Caco-2 (cell line): Measurements from ENCODE around the gene BPIFA1. TPM values are rescaled to one million over a fixed set of nuclear protein-coding genes. Genes with fewer than 3 reads are reported as not detected.
A peak's percentile ranks its signal among the peaks of the same experiment; 100 is the strongest.

Source experiments
- BruUV-seq: library from RNA; stranded (reverse); fragments of 400-500 nt; replicated peaks from 2 replicates; lab custom pipeline; 2021; lab: Mats Ljungman, UMichigan
- CTCF ChIA-PET: fragments of 300-600 bp; sonication (Branson Sonifier 250); formaldehyde crosslinking; loops from one replicate; lab custom pipeline; 2022; ENCODE audit warnings: antibody characterized with exemption; lab: Charles Lee
- POLR2A ChIA-PET: fragments of 300-600 bp; sonication (Branson Sonifier 250); formaldehyde crosslinking; loops from one replicate; lab custom pipeline; 2022; ENCODE audit warnings: antibody characterized with exemption; lab: Charles Lee
- DNase-seq, 2 experiments: peaks; one replicate each; pipeline versions ENCODE4 v3.0.0 to v3.0.0-alpha.2; 2020 to 2022
- H3K27me3 ChIP-seq: replicated peaks from 2 replicates; pipeline ENCODE4 v1.6.0; 2011; ENCODE audit warnings: low read length; ENCODE audit not compliant: control insufficient read depth, insufficient read depth
- H3K36me3 ChIP-seq: 2 replicates; pipeline ENCODE4 v1.5.1; 2011; ENCODE audit warnings: low read length; ENCODE audit not compliant: control insufficient read depth, insufficient read depth
- H3K4me1 ChIP-seq: fragments of 250-450 bp; sonication (Bioruptor Pico); 2 replicates; pipeline ENCODE4 v1.5.1; 2020; ENCODE audit warnings: mild to moderate bottlenecking
- H3K4me3 ChIP-seq: 2 replicates; pipeline ENCODE4 v1.5.1; 2011; ENCODE audit warnings: low read depth, mild to moderate bottlenecking, control low read depth, low read length
- H3K9me3 ChIP-seq: fragments of 250-450 bp; sonication (Bioruptor Pico); 2 replicates; pipeline ENCODE4 v1.5.1; 2020; ENCODE audit warnings: mild to moderate bottlenecking, moderate library complexity
- H3K27ac Mint-ChIP-seq: one replicate; pipeline ENCODE4 v1.8.0; 2022; ENCODE audit warnings: mixed read lengths; ENCODE audit not compliant: unreplicated experiment
- H3K27me3 Mint-ChIP-seq: one replicate; pipeline ENCODE4 v1.8.0; 2022; ENCODE audit warnings: mixed read lengths; ENCODE audit not compliant: insufficient read depth, unreplicated experiment
- H3K36me3 Mint-ChIP-seq: one replicate; pipeline ENCODE4 v1.8.0; 2022; ENCODE audit warnings: mild to moderate bottlenecking, mixed read lengths; ENCODE audit not compliant: insufficient read depth, unreplicated experiment
- H3K4me1 Mint-ChIP-seq: one replicate; pipeline ENCODE4 v1.8.0; 2022; ENCODE audit warnings: low read depth, mixed read lengths; ENCODE audit not compliant: unreplicated experiment
- H3K4me3 Mint-ChIP-seq: one replicate; pipeline ENCODE4 v1.8.0; 2022; ENCODE audit warnings: mild to moderate bottlenecking, moderate library complexity, mixed read lengths; ENCODE audit not compliant: unreplicated experiment
- H3K9me3 Mint-ChIP-seq: one replicate; pipeline ENCODE4 v1.8.0; 2022; ENCODE audit warnings: mixed read lengths; ENCODE audit not compliant: unreplicated experiment
- intact Hi-C: fragments of 100-400 bp; cut with micrococcal nuclease; formaldehyde crosslinking; loops from one replicate; pipeline ENCODE4 v1.10.0; 2022; ENCODE audit not compliant: unreplicated experiment
- total RNA-seq: library from RNA; stranded (reverse); gene quantifications from 2 replicates; pipeline ENCODE4 v1.2.3, GENCODE V29; 2022
- TF ChIP-seq, protein P1 (sequence below), 2 experiments: fragments of 200-600 bp in 1 of 2; IDR thresholded peaks; 1 replicate in 1 of 2; 2 replicates in 1 of 2; pipeline versions ENCODE4 v1.5.1 to v1.8.0; 2011 to 2022; ENCODE audit warnings: antibody characterized with exemption in 1 of 2, control low read depth in 1 of 2, inconsistent platforms in 1 of 2, low read depth in 1 of 2, low read length in 1 of 2, mild to moderate bottlenecking in 1 of 2, moderate library complexity in 1 of 2; ENCODE audit not compliant: insufficient read depth in 1 of 2, severe bottlenecking in 1 of 2, unreplicated experiment in 1 of 2

The BPIFA1 gene
- total RNA-seq, 1 experiment from 2014 or later = not detected

DNA sequence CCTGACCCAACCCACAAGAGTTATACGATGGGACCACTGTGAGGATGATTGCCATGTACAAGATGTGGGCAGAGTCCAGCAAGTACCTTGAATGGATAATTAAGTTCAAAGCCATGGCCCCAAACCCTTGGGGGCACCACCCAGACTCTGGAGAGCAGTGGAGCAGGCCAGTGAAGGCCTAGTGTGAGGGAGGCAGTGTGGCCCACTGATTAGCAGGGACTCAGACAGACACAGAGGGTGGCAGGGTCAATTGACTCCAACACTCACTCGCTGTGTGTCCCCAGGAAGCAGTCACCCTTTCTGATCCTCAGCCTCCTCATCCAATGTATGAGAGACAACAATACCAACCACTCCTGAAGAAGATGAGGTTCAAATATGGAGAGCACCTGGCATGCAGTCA lies 1.7 kb upstream of the BPIFA1 start:
- TF ChIP-seq, protein P1, sequence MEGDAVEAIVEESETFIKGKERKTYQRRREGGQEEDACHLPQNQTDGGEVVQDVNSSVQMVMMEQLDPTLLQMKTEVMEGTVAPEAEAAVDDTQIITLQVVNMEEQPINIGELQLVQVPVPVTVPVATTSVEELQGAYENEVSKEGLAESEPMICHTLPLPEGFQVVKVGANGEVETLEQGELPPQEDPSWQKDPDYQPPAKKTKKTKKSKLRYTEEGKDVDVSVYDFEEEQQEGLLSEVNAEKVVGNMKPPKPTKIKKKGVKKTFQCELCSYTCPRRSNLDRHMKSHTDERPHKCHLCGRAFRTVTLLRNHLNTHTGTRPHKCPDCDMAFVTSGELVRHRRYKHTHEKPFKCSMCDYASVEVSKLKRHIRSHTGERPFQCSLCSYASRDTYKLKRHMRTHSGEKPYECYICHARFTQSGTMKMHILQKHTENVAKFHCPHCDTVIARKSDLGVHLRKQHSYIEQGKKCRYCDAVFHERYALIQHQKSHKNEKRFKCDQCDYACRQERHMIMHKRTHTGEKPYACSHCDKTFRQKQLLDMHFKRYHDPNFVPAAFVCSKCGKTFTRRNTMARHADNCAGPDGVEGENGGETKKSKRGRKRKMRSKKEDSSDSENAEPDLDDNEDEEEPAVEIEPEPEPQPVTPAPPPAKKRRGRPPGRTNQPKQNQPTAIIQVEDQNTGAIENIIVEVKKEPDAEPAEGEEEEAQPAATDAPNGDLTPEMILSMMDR (IDR thresholded peaks at IDR 0.05; ENCODE audit: insufficient read depth in 1 of 2, low read depth in 1 of 2, low read length in 1 of 2, severe bottlenecking in 1 of 2, unreplicated experiment in 1 of 2) = no peak
- Mint-ChIP-seq H3K9me3 (no peaks in the 10 kb centered on the region), H3K36me3 (no peaks in the 10 kb centered on the region), H3K4me1 (no peaks in the 10 kb centered on the region), H3K4me3 (no peak overlapping the region), H3K27me3 (peaks cover 31% of the 10 kb centered on the region), H3K27ac (no peak overlapping the region)
- ChIA-PET CTCF (no interaction called here), POLR2A (no interaction called here)
- Histone ChIP-seq H3K27me3 (peaks cover 8% of the 10 kb centered on the region), H3K4me1 (no peaks in the 10 kb centered on the region), H3K36me3 (no peaks in the 10 kb centered on the region), H3K4me3 (no peak overlapping the region), H3K9me3 (no peaks in the 10 kb centered on the region)
- intact Hi-C loops = no loop called here
- no TSS peak for BruUV-seq
- DNase-seq = peak in 1 of 2 experiments; percentile 25

DNA sequence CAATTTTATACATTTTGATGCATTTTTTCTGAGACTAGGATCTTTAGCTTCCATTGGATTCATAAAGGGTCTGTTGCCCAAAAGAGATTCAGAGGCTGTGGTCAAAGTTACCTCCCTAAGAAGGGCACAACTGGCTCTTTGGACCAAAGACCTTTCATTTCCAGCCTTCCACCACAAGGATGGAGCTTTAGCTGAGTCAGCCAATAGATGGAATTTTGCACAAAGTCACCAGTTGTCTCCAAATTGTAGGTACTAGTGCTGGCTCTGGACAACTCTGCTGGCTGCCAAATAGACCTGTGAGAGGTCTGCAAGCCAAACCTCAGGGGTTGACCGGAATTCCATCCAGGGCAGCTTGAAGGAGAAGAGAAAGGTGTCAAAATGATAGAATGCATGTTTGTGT lies 555 bp downstream of the BPIFA1 start:
- peak in 1 of 2 experiments; percentile 25 for DNase-seq
- Mint-ChIP-seq H3K4me1 (no peaks in the 10 kb centered on the region), H3K27ac (no peak overlapping the region), H3K4me3 (no peak overlapping the region), H3K27me3 (peaks cover 28% of the 10 kb centered on the region), H3K9me3 (no peaks in the 10 kb centered on the region), H3K36me3 (no peaks in the 10 kb centered on the region)
- intact Hi-C loops = no loop called here
- TF ChIP-seq, protein P1 (IDR thresholded peaks at IDR 0.05; ENCODE audit: insufficient read depth in 1 of 2, low read depth in 1 of 2, low read length in 1 of 2, severe bottlenecking in 1 of 2, unreplicated experiment in 1 of 2) = no peak
- no TSS peak for BruUV-seq
- Histone ChIP-seq H3K9me3 (no peaks in the 10 kb centered on the region), H3K4me1 (no peaks in the 10 kb centered on the region), H3K36me3 (no peaks in the 10 kb centered on the region), H3K27me3 (peaks cover 3% of the 10 kb centered on the region), H3K4me3 (no peak overlapping the region)
- POLR2A ChIA-PET = no interaction called here
- CTCF ChIA-PET = no interaction called here

DNA sequence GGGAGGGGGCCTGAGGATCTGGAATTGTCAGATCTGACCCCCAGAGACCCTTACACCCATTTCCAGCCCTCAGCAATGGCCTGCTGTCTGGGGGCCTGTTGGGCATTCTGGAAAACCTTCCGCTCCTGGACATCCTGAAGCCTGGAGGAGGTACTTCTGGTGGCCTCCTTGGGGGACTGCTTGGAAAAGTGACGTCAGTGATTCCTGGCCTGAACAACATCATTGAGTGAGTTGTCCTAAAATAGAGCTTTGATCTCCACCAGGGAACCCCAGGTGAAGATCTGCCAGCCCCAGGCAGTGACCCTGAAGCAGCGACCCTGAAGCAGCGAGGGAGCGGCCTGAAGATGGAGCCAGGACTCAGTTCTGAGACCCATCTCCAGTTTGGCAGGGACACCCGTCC lies 2.2 kb downstream of the BPIFA1 start:
- Histone ChIP-seq H3K4me3 (no peak overlapping the region), H3K27me3 (peaks cover 3% of the 10 kb centered on the region), H3K36me3 (no peaks in the 10 kb centered on the region), H3K9me3 (no peaks in the 10 kb centered on the region), H3K4me1 (no peaks in the 10 kb centered on the region)
- Mint-ChIP-seq H3K36me3 (no peaks in the 10 kb centered on the region), H3K4me1 (no peaks in the 10 kb centered on the region), H3K27ac (no peak overlapping the region), H3K27me3 (peaks cover 30% of the 10 kb centered on the region), H3K9me3 (no peaks in the 10 kb centered on the region), H3K4me3 (no peak overlapping the region)
- POLR2A ChIA-PET = no interaction called here
- intact Hi-C loops = no loop called here
- TF ChIP-seq, protein P1 (IDR thresholded peaks at IDR 0.05; ENCODE audit: insufficient read depth in 1 of 2, low read depth in 1 of 2, low read length in 1 of 2, severe bottlenecking in 1 of 2, unreplicated experiment in 1 of 2) = no peak
- DNase-seq = peak in 1 of 2 experiments; percentile 30
- CTCF ChIA-PET = no interaction called here
- BruUV-seq = no TSS peak
